Measurements from ENCODE around the gene RFX3. TPM values are rescaled to one million over a fixed set of nuclear protein-coding genes. Genes with fewer than 3 reads are reported as not detected.

RFX3 gene
- total RNA-seq, 1 experiment from 2014 or later: 1.4 TPM

- DNase-seq (ENCODE audit: low read depth): no peak
These were observed 11.0 kb downstream of the RFX3 start for GRCh38 chr9:3514786-3515185.

GRCh38 chr9:3513265-3513818 is 12.5 kb downstream of the RFX3 start:
- DNase-seq (ENCODE audit: low read depth): no peak

- DNase-seq (ENCODE audit: low read depth): no peak
These were observed 14.2 kb downstream of the RFX3 start for GRCh38 chr9:3511551-3511950.

- no peak for DNase-seq (ENCODE audit: low read depth)
These were observed 15.0 kb downstream of the RFX3 start for GRCh38 chr9:3510796-3511195.

GRCh38 chr9:3509926-3510325 is 15.9 kb downstream of the RFX3 start:
- no peak for DNase-seq (ENCODE audit: low read depth)

- no peak for DNase-seq (ENCODE audit: low read depth)
These were observed 17.1 kb downstream of the RFX3 start for GRCh38 chr9:3508521-3509291.

DNA sequence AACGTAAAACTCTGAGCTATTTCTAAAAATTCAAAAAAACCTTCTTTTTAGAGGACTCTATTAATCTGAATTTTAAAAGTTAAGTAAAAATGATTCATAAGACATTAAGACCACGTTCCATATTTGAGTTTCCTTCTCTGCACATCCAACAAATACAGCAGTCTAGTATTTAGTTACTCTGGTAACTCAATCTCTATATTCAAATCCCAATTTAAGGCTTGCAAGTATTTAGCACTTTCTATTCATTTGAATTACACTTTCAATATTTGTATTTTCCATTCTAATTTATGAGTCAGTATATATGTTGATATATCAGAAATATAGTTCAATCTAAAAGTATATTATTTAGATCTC is 17.7 kb downstream of the RFX3 start:
- DNase-seq (ENCODE audit: low read depth): no peak

DNA sequence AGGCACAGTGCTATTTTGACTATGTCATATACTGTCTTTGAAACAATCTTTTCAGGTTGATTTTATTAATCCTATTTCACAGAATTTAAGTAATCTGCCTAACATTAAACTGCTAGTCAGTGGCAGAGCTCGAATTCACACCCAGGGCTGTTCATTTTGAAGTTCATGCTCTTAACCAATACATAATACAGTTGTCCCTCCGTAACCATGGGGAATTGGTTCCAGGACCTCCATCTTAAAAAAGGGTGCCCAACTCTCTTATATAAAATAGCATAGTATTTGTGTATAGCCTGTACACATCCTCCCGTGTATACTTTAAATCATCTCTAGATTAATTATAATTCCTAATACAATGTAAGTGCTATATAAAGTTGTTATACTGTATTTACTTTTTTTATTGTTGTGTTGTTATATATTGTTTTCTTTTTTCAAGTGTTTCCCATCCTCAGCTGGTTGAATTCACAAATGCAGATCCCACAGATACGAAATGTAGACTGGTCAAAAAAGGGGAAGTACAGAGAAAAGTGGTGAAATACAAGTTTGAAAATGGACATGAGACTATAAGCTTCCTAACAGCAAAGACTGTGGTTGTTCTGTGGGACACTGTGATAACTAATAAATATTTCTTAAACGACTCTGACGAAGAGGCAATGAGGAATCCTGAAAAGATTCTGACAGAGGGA is 18.3 kb downstream of the RFX3 start:
- DNase-seq (ENCODE audit: low read depth): no peak

GRCh38 chr9:3506164-3506563 is 19.6 kb downstream of the RFX3 start:
- no peak for DNase-seq (ENCODE audit: low read depth)

DNA sequence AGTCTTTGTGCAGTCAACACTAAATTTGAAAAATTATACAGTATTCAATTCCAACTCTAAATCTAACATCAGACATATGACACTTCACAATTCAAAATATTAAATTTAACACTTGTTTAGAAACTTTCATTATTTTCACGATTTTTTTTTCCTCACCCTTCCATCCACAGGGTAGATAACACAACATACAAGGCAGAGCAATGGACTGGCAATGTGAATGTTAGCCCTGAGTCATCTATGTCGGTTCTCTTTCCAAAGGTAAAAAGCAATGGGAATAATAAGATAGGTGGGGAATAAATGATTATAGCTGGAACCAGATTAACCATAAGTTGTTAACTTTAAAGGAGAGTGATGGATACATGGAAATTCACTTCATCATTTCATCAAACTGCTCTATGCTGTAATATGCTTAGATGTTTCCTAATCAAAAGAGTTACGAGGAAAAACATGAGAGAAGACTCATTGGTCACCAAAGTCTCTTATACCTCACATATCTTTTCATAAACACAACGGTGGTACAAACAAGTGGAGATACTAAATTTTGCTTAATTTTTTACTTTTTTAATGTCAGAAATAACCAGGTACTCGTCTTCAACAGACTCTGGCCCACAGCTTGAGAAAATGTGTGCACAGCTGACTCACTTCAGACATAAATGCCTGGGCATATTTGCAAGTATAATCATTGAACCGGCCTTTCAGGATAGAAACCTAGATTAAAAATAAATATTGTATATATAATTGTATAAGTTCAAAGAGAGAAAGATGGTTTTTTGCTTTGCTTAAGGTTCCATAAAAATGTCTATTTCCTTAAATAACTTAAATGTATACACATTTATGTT is 23.0 kb downstream of the RFX3 start:
- DNase-seq (ENCODE audit: low read depth): no peak

DNA sequence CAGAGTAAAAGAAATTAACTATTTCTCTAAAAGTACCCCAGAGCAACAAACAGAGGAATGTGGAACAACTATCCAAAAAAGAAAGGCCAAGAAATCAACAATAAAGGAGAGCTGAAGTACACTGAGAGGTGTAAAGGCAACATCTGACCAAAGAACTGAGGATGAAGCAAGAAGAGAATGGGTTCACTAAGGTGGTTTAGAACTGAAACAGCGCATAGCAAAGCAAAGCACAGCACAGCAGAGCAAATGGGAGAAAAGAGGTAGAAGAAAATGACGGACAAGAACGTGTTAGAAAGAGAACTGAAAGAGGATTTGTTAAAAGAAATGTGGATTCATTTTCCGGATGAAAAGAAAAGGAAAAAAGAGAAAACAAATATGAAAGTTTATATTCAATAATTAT is 25.8 kb downstream of the RFX3 start:
- no peak for DNase-seq (ENCODE audit: low read depth)

- DNase-seq (ENCODE audit: low read depth): no peak
These were observed 27.1 kb downstream of the RFX3 start for GRCh38 chr9:3498691-3499090.

- DNase-seq (ENCODE audit: low read depth): no peak
These were observed 27.9 kb downstream of the RFX3 start for GRCh38 chr9:3497857-3498256.

- peak; percentile 26 for DNase-seq (ENCODE audit: low read depth)
These were observed 28.4 kb downstream of the RFX3 start for GRCh38 chr9:3497401-3497800.

DNA sequence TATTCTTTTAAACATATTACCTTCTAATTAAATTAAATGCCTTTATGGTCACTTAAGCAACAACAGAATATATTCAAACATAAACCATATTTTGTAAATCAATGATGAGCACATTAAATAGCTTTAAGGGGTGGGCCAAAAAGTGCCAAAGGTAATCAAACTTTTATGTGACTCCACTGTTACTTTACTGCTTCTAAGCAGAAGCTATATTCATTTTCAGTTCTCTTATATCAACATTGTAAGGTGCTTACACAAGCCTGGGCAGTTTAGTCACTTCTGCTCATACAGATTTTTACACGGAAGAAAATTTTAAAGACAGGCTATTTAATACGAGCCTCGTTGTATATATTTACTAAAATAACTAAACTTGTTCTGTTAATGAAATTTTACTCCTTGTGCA is 29.9 kb downstream of the RFX3 start:
- DNase-seq (ENCODE audit: low read depth): no peak

DNA sequence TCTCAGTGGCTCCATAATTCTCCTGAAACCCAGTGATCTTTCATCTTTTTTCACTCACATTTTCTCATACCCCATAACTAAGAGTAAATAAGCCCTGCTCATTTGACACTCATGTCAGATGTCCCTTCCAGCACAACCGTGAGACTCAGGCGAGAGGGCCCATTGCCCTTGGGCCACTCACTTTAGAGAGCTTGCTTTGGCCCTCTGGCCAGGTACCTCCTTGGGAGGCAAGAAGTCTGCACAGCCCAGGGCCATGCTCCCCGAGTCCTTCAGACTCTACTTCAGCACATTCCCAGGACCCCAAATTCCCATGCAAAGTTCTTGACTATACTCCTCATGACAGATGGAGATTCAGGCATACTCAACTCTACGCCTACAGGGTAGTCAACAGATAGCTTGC is 33.6 kb downstream of the RFX3 start:
- DNase-seq (ENCODE audit: low read depth): no peak

DNA sequence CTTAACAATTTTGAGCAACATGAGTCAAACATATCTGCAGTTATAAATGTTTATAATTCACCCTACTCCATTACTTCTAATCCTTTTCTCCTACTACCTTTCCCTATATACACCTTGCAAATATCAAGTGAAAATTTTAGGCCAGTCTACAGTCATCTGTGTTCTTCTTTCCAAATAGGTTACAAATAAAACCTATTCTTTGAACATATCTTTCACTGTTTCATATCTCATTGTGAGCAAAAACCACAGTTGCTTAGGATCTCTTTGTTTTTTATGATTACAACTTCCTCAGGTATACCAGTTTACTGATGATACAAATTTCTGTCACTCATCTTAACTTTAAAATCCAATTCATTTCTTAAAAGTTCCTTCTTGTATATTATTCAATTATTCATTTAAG is 34.4 kb downstream of the RFX3 start:
- DNase-seq (ENCODE audit: low read depth): no peak

DNA sequence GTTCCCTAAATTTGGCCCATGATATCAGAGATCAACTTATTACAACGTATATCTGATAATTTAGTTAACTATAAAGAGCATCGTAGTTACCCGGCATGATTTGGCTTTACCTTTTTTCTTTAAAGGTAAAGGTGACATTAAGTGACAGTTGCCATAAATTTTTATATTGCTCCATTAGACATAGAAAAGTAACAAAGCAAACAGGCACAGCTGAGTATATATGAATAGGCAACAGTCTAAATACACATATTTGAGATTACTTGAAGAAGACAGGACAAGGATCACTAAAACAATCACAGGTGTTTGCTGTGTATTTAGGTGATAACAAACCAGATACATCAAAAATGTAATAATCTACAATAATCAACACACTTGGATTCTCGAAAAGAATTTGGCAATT is 34.8 kb downstream of the RFX3 start:
- no peak for DNase-seq (ENCODE audit: low read depth)

DNA sequence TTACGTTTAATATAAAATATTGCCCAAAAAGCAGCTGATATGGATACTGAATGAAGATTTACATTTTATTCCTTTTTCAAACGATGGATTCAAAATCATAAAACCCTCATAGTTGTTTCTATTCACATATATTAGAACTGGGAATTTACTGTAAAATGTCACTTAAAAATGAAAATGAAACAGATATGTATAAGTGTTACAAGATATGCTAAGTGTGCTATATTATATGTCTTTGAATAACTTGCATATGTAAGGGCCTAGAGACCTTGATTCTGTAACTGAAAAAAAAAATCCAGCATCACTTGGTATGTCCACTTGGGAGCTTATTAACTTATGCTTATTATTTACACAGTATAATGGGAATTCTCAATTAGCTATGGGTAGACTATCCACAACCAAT is 43.2 kb downstream of the RFX3 start:
- no peak for DNase-seq (ENCODE audit: low read depth)

GRCh38 chr9:3480353-3480655 is 45.5 kb downstream of the RFX3 start:
- DNase-seq (ENCODE audit: low read depth): no peak

DNA sequence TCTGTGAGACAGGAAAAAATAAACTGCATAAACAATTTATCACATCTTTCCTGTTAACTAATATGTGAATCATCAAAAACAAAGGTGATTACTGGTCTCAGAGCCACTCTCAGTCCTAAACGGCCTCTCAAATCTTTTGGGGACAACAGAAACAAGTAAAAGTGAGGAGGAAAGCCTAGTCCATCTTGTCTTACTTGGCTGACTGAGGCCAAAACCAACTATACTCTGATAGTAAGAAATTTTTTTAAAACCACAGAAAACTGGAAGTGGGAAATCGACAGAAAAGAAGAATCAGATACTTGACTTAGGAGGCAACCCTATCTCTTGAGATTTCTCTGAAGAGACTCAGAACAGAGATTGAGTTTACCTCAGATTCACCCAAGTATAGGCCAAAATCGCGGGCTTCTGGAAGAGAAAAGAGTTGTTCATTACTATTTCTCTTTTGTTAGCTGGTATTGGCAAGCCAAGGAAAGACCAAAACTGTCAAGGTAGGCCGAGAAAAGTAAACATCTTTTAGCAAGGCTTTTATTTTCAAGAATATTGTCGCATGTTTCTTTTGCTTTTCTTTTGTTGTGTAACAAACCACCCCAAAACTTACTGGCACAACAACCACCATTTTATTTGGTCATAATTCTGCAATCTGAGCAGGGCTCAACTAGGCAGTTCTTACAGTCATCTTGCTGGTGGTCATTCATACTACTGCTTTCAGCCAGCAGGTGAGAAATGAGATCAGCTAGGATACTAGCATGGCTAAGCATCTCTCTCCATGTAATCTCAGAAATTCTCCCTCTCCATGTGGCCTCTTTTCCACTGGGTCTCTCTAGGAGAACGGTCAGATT is 46.1 kb downstream of the RFX3 start:
- DNase-seq (ENCODE audit: low read depth): no peak
